Liver (tissue), 9 donors: ENCODE results near the gene MKRN2. TPM values are rescaled to one million over a fixed set of nuclear protein-coding genes. Genes with fewer than 3 reads are reported as not detected.

ENCODE experiments used
- DNase-seq: peaks from one replicate; pipeline ENCODE4 v3.0.0-alpha.2; 2017; ENCODE audit warnings: low spot score
- H3K27ac ChIP-seq, 2 donors: one replicate each; pipeline ENCODE4 v1.7.0; 2013; ENCODE audit warnings: inconsistent platforms in 2 of 2, low read length in 2 of 2, control low read depth in 1 of 2, low read depth in 1 of 2, mild to moderate bottlenecking in 1 of 2
- H3K27me3 ChIP-seq, 4 donors: one replicate each; pipeline versions ENCODE4 v1.6.1 to v1.7.0; 2013; ENCODE audit warnings: low read length in 3 of 4, inconsistent platforms in 1 of 4, mild to moderate bottlenecking in 1 of 4, moderate library complexity in 1 of 4; ENCODE audit not compliant: control insufficient read depth in 4 of 4, insufficient read depth in 4 of 4
- H3K36me3 ChIP-seq, 4 donors: one replicate each; pipeline versions ENCODE4 v1.6.1 to v1.7.0; 2013; ENCODE audit warnings: low read length in 3 of 4, mild to moderate bottlenecking in 3 of 4, low read depth in 1 of 4, moderate library complexity in 1 of 4; ENCODE audit not compliant: control insufficient read depth in 4 of 4, insufficient read depth in 3 of 4
- H3K4me1 ChIP-seq, 4 donors: one replicate each; pipeline versions ENCODE4 v1.6.1 to v1.7.0; 2013; ENCODE audit warnings: low read length in 3 of 4, mild to moderate bottlenecking in 3 of 4, moderate library complexity in 1 of 4; ENCODE audit not compliant: control insufficient read depth in 4 of 4, insufficient read depth in 4 of 4
- H3K4me3 ChIP-seq, 3 donors: one replicate each; pipeline versions ENCODE4 v1.6.1 to v1.7.0; 2013; ENCODE audit warnings: low read length in 3 of 3, control low read depth in 1 of 3, low read depth in 1 of 3, mild to moderate bottlenecking in 1 of 3
- H3K9ac ChIP-seq, 2 donors: one replicate each; pipeline ENCODE4 v1.7.0; 2013; ENCODE audit warnings: low read length in 2 of 2, mild to moderate bottlenecking in 2 of 2, moderate library complexity in 2 of 2, control low read depth in 1 of 2, low read depth in 1 of 2
- H3K9me3 ChIP-seq, 4 donors: one replicate each; pipeline versions ENCODE4 v1.6.1 to v1.7.0; 2013; ENCODE audit warnings: low read length in 3 of 4; ENCODE audit not compliant: control insufficient read depth in 4 of 4
- EGR1 ChIP-seq, 2 donors: IDR thresholded peaks; 2 replicates each; pipeline ENCODE4 v1.6.1; 2016 to 2018; ENCODE audit warnings: antibody characterized with exemption in 2 of 2, low read depth in 2 of 2
- FOXA1 ChIP-seq: IDR thresholded peaks from 2 replicates; pipeline ENCODE4 v1.6.1; 2016; ENCODE audit warnings: antibody characterized with exemption
- HNF4A ChIP-seq, 2 donors: conservative IDR thresholded peaks; 2 replicates each; pipeline ENCODE4 v1.6.1; 2016; ENCODE audit warnings: antibody characterized with exemption in 2 of 2, mild to moderate bottlenecking in 2 of 2
- HNF4G ChIP-seq: IDR thresholded peaks from 2 replicates; pipeline ENCODE4 v1.6.1; 2016; ENCODE audit warnings: antibody characterized with exemption
- JUND ChIP-seq, 2 donors: IDR thresholded peaks; 2 replicates each; pipeline ENCODE4 v1.6.1; 2016; ENCODE audit warnings: antibody characterized with exemption in 2 of 2
- RAD21 ChIP-seq, 2 donors: IDR thresholded peaks; 2 replicates each; pipeline ENCODE4 v1.6.1; 2016; ENCODE audit warnings: antibody characterized with exemption in 2 of 2, mild to moderate bottlenecking in 2 of 2
- RXRA ChIP-seq, 2 donors: IDR thresholded peaks; 2 replicates each; pipeline ENCODE4 v1.6.1; 2017 to 2018; ENCODE audit warnings: antibody characterized with exemption in 2 of 2, mild to moderate bottlenecking in 1 of 2
- SP1 ChIP-seq: IDR thresholded peaks from 2 replicates; pipeline ENCODE4 v1.6.1; 2018; ENCODE audit warnings: antibody characterized with exemption, mild to moderate bottlenecking
- YY1 ChIP-seq: IDR thresholded peaks from 2 replicates; pipeline ENCODE4 v1.6.1; 2016; ENCODE audit warnings: antibody characterized with exemption, mild to moderate bottlenecking
- WGBS: extraction: QIAGEN DNeasy Blood & Tissue Kit; methylation state at CpG from one replicate; pipeline ENCODE4 v1.1.7; 2013; 5-methylcytosine and 5-hydroxymethylcytosine counted together
- polyA plus RNA-seq, 2 donors: library from polyadenylated mRNA; stranded (reverse) in 1 of 2; unstranded in 1 of 2; fragments of 200-250 nt in 1 of 2; fragments of >200 nt in 1 of 2; fragmentation: Nextera tagmentation in 1 of 2; extraction: Ambion mirVana in 1 of 2; gene quantifications; one replicate each; pipeline versions ENCODE4 v1.2.1 to v1.2.3, GENCODE V29; 2013 to 2015
- total RNA-seq, 2 donors: library from RNA; depleted of rRNA; stranded (reverse); fragments of >200 nt; gene quantifications; one replicate each; pipeline ENCODE4 v1.2.3, GENCODE V29; 2014
- TF ChIP-seq, protein P1 (sequence below): IDR thresholded peaks from 2 replicates; pipeline ENCODE4 v1.6.1; 2016; ENCODE audit warnings: antibody characterized with exemption, mild to moderate bottlenecking
- TF ChIP-seq, protein P2 (sequence below): fragments of 150-350 bp; IDR thresholded peaks from 2 replicates; pipeline ENCODE4 v1.5.1; 2017; ENCODE audit warnings: improper control_type of control experiment, low read depth, low read length; ENCODE audit not compliant: missing input control
- TF ChIP-seq, protein P3 (sequence below): IDR thresholded peaks from 2 replicates; pipeline ENCODE4 v1.6.1; 2016; ENCODE audit warnings: antibody characterized with exemption
- donor health status: healthy.
- donor health status: healthy.
- donor health status: healthy.
- donor health status: healthy.
- donor health status: healthy.

MKRN2 gene
- total and polyA plus RNA-seq, 4 donors = 6.1 to 17.3 (median 11.7) TPM

- Histone ChIP-seq H3K4me1 (peaks cover 0 to 8% (median 4%) of the 10 kb centered on the region in 4 donors), H3K27me3 (no peaks in the 10 kb centered on the region), H3K9ac (no peak overlapping the region), H3K9me3 (no peaks in the 10 kb centered on the region), H3K36me3 (peaks cover 21 to 69% (median 48%) of the 10 kb centered on the region in 4 donors), H3K27ac (peak overlapping the region; percentile 2 to 31), H3K4me3 (no peak overlapping the region)
- no peak for DNase-seq
- TF ChIP-seq RXRA (IDR thresholded peaks at IDR 0.05) (peak; percentile 33 to 41), EGR1 (IDR thresholded peaks at IDR 0.05; ENCODE audit: low read depth in 2 of 2) (no peak), FOXA1 (no peak)
- TF ChIP-seq, protein P1, sequence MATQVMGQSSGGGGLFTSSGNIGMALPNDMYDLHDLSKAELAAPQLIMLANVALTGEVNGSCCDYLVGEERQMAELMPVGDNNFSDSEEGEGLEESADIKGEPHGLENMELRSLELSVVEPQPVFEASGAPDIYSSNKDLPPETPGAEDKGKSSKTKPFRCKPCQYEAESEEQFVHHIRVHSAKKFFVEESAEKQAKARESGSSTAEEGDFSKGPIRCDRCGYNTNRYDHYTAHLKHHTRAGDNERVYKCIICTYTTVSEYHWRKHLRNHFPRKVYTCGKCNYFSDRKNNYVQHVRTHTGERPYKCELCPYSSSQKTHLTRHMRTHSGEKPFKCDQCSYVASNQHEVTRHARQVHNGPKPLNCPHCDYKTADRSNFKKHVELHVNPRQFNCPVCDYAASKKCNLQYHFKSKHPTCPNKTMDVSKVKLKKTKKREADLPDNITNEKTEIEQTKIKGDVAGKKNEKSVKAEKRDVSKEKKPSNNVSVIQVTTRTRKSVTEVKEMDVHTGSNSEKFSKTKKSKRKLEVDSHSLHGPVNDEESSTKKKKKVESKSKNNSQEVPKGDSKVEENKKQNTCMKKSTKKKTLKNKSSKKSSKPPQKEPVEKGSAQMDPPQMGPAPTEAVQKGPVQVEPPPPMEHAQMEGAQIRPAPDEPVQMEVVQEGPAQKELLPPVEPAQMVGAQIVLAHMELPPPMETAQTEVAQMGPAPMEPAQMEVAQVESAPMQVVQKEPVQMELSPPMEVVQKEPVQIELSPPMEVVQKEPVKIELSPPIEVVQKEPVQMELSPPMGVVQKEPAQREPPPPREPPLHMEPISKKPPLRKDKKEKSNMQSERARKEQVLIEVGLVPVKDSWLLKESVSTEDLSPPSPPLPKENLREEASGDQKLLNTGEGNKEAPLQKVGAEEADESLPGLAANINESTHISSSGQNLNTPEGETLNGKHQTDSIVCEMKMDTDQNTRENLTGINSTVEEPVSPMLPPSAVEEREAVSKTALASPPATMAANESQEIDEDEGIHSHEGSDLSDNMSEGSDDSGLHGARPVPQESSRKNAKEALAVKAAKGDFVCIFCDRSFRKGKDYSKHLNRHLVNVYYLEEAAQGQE = no peak
- 66% methylated on average over 3 of the region's 3 CpGs for WGBS
These were observed 23.0 kb downstream of the MKRN2 start for GRCh38 chr3:12579905-12580304.

- H3K36me3 ChIP-seq = peaks cover 17 to 69% (median 50%) of the 10 kb centered on the region in 4 donors
- H3K4me3 ChIP-seq = no peak overlapping the region
- no peak for DNase-seq
- 91% methylated on average over 4 of the region's 4 CpGs for WGBS
- no peaks in the 10 kb centered on the region for H3K9me3 ChIP-seq
- no peak overlapping the region for H3K27ac ChIP-seq
- no peak overlapping the region for H3K9ac ChIP-seq
- TF ChIP-seq JUND (IDR thresholded peaks at IDR 0.05) = no peak
- TF ChIP-seq YY1 = no peak
- H3K27me3 ChIP-seq = no peaks in the 10 kb centered on the region
- peaks cover 0 to 8% (median 4%) of the 10 kb centered on the region in 4 donors for H3K4me1 ChIP-seq
These were observed 25.8 kb downstream of the MKRN2 start for GRCh38 chr3:12582730-12583129.

GRCh38 chr3:12583280-12583679 lies 26.4 kb downstream of the MKRN2 start:
- Histone ChIP-seq H3K9me3 (no peaks in the 10 kb centered on the region), H3K36me3 (peaks cover 17 to 71% (median 50%) of the 10 kb centered on the region in 4 donors), H3K27ac (no peak overlapping the region), H3K4me1 (peaks cover 0 to 8% (median 4%) of the 10 kb centered on the region in 4 donors), H3K27me3 (no peaks in the 10 kb centered on the region), H3K4me3 (no peak overlapping the region), H3K9ac (no peak overlapping the region)
- no peak for DNase-seq
- TF ChIP-seq, protein P2, sequence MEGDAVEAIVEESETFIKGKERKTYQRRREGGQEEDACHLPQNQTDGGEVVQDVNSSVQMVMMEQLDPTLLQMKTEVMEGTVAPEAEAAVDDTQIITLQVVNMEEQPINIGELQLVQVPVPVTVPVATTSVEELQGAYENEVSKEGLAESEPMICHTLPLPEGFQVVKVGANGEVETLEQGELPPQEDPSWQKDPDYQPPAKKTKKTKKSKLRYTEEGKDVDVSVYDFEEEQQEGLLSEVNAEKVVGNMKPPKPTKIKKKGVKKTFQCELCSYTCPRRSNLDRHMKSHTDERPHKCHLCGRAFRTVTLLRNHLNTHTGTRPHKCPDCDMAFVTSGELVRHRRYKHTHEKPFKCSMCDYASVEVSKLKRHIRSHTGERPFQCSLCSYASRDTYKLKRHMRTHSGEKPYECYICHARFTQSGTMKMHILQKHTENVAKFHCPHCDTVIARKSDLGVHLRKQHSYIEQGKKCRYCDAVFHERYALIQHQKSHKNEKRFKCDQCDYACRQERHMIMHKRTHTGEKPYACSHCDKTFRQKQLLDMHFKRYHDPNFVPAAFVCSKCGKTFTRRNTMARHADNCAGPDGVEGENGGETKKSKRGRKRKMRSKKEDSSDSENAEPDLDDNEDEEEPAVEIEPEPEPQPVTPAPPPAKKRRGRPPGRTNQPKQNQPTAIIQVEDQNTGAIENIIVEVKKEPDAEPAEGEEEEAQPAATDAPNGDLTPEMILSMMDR = no peak
- no peak for TF ChIP-seq HNF4G
- TF ChIP-seq RAD21 (IDR thresholded peaks at IDR 0.05) = peak in 1 of 2 donors; percentile 9
- peak; percentile 54 to 63 for TF ChIP-seq HNF4A (conservative IDR thresholded peaks at IDR 0.05)
- TF ChIP-seq SP1 = no peak
- TF ChIP-seq, protein P3, sequence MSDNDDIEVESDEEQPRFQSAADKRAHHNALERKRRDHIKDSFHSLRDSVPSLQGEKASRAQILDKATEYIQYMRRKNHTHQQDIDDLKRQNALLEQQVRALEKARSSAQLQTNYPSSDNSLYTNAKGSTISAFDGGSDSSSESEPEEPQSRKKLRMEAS = no peak
